ENCODE results near the gene CNTNAP2.

- no peak for TF ChIP-seq SPI1 (IDR thresholded peaks at IDR 0.05; ENCODE audit: low read depth, low read length)
- TF ChIP-seq POLR2A (IDR thresholded peaks at IDR 0.05; ENCODE audit: low read depth, low read length) = no peak
- TF ChIP-seq POLR2AphosphoS5 (IDR thresholded peaks at IDR 0.05; ENCODE audit: low read depth, low read length) = no peak
Observed at GRCh38 chr7:148266795-148267194, 2150.2 kb downstream of the CNTNAP2 start.
